GM21737 (cell line): Measurements from ENCODE around the gene WNT4.
"Not testable (repeated sequence)": the region's sequence is repeated elsewhere in the genome, so short reads cannot be mapped to it uniquely, and the experiment has no call there.

Source experiments
- ATAC-seq: cut with Tn5 transposase; IDR thresholded peaks from one replicate; pipeline ENCODE4 v1.9.1; 2021; ENCODE audit warnings: mild to moderate bottlenecking, moderate library complexity; ENCODE audit not compliant: unreplicated experiment

WNT4 gene

GRCh38 chr1:22114083-22115012 is 28.5 kb downstream of the WNT4 start:
- no peak for ATAC-seq

GRCh38 chr1:22112554-22112953 is 30.3 kb downstream of the WNT4 start:
- no peak for ATAC-seq

- ATAC-seq: no peak
These were observed 31.3 kb downstream of the WNT4 start for GRCh38 chr1:22111620-22112019.

GRCh38 chr1:22111115-22111514 is 31.8 kb downstream of the WNT4 start:
- ATAC-seq: no peak

GRCh38 chr1:22110016-22110415 is 32.9 kb downstream of the WNT4 start:
- ATAC-seq: no peak

GRCh38 chr1:22108339-22109105 is 34.4 kb downstream of the WNT4 start:
- no peak for ATAC-seq

GRCh38 chr1:22107126-22107525 is 35.8 kb downstream of the WNT4 start:
- no peak for ATAC-seq

GRCh38 chr1:22105611-22106207 is 37.2 kb downstream of the WNT4 start:
- ATAC-seq: no peak

GRCh38 chr1:22104865-22105437 is 37.9 kb downstream of the WNT4 start:
- no peak for ATAC-seq

GRCh38 chr1:22104094-22104493 is 38.8 kb downstream of the WNT4 start:
- no peak for ATAC-seq

- ATAC-seq: no peak
These were observed 40.2 kb downstream of the WNT4 start for GRCh38 chr1:22102746-22103145.

GRCh38 chr1:22101995-22102394 is 40.9 kb downstream of the WNT4 start:
- ATAC-seq: no peak

GRCh38 chr1:22101199-22101598 is 41.7 kb downstream of the WNT4 start:
- no peak for ATAC-seq

- ATAC-seq: no peak
These were observed 42.7 kb downstream of the WNT4 start for GRCh38 chr1:22100168-22100567.

- ATAC-seq: no peak
These were observed 44.1 kb downstream of the WNT4 start for GRCh38 chr1:22098752-22099151.

GRCh38 chr1:22096463-22096862 is 46.4 kb downstream of the WNT4 start:
- ATAC-seq: no peak

- ATAC-seq: no peak
These were observed 46.9 kb downstream of the WNT4 start for GRCh38 chr1:22096036-22096435.

GRCh38 chr1:22093513-22093912 is 49.4 kb downstream of the WNT4 start:
- ATAC-seq: no peak

- not testable (repeated sequence) for ATAC-seq
These were observed 50.7 kb downstream of the WNT4 start for GRCh38 chr1:22092026-22092768.

GRCh38 chr1:22090867-22091266 is 52.0 kb downstream of the WNT4 start:
- ATAC-seq: no peak

GRCh38 chr1:22089787-22090186 is 53.1 kb downstream of the WNT4 start:
- ATAC-seq: no peak
